ENCODE measurements around the gene TMEM101.
"Not testable (repeated sequence)": the region's sequence is repeated elsewhere in the genome, so short reads cannot be mapped to it uniquely, and the experiment has no call there.

TMEM101 gene

DNA sequence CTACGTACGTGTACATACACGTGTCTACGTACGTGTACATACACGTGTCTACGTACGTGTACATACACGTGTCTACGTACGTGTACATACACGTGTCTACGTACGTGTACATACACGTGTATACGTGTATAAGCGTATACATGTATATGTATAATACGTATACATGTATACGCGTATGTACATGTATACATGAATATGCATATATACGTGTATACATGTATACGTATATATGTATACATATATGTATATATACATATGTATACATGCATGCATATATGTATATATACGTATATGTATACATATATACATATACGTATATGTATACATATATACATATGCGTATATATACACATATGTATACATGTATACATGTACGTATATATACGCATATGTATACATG, 38.9 kb downstream of the TMEM101 start:
- DNase-seq (ENCODE audit: low read depth in 2 of 2, low spot score in 1 of 2), result no peak

DNA sequence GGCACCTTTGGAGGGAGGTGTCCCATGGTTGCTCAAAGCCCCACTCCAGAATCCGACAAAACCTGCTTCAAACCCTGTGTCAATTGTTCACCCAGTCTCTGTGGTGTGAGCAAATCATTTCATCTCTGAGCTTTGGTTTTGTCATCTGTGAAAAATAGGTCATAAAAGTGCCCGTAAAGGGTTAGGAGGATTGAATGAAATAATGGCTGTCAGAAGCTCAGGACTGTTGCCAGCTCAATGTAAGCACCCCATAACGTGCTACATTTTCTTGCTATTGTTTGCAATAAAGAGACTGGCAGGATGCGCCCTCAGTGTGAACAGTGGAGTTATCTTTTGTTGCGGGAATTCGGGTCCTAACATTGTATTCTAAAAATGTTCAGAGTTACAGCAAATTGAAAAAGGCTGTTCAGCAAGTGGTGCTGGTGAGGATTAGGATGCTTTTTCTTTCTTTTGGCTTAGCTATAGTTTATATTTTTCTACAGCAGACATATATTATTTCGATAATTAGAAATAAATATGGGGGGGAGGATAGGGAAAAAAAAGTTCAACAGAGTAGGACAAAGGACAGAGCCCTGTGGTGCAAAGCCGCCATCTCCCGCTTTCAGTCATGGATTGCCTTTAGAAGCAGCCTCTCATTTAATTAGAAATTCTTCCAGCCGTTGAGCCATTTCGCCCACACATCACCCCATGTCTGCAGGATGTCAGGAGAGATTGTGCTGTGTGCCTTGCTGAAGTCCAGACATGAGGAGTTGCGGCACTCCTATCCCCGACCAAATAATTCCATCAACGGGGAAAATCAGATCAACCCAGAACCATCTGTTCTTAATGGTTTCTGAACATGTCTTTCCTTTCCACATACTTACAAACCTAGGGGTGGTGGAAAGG, 40.1 kb downstream of the TMEM101 start:
- no peak for DNase-seq (ENCODE audit: low read depth in 2 of 2, low spot score in 1 of 2)

GRCh38 chr17:43972444-43973212, 42.1 kb downstream of the TMEM101 start:
- DNase-seq (ENCODE audit: low read depth in 2 of 2, low spot score in 1 of 2), result not testable (repeated sequence)

DNA sequence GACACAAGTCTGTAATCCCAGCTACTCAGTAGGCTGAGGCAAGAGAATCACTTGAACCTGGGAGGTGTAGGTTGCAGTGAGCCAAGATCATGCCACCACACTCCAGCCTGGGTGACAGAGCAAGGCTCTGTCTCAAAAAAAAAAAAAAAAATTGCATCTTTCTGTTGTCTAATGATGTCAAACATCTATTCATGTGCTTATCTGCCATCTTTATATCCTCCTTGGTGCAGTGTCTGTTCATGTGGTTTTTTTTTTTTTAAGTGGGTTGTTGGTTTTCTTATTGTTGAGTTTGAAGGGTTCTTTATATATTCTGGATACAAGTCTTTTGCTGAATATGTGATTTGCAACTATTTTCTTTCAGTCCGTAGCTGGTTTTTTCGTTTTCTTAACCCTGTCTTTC, 43.3 kb downstream of the TMEM101 start:
- not testable (repeated sequence) for DNase-seq (ENCODE audit: low read depth in 2 of 2, low spot score in 1 of 2)

- DNase-seq (ENCODE audit: low read depth in 2 of 2, low spot score in 1 of 2), result no peak
Measured at GRCh38 chr17:43970366-43970765, 44.4 kb downstream of the TMEM101 start.

GRCh38 chr17:43967251-43967875, 47.4 kb downstream of the TMEM101 start:
- no peak for DNase-seq (ENCODE audit: low read depth in 2 of 2, low spot score in 1 of 2)

DNA sequence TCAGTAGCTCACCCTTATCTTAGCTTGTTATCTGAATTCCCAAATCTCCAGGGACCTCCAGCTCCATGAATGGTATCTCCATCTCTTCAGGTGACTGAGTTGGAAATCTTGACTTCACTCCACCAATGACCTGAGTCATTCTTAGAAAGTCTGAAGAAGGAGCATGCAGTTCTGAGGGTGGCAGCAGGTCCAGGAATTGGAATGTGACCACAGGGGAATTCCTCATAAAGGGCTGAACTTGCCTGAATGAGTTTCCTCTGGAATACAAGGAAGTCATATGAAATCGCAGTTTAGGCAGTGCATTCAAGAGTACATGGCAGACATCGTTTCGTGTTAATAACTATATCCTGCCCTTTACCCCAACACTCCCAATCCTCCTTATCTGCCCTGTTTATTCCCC, 48.5 kb downstream of the TMEM101 start:
- no peak for DNase-seq (ENCODE audit: low read depth in 2 of 2, low spot score in 1 of 2)

DNA sequence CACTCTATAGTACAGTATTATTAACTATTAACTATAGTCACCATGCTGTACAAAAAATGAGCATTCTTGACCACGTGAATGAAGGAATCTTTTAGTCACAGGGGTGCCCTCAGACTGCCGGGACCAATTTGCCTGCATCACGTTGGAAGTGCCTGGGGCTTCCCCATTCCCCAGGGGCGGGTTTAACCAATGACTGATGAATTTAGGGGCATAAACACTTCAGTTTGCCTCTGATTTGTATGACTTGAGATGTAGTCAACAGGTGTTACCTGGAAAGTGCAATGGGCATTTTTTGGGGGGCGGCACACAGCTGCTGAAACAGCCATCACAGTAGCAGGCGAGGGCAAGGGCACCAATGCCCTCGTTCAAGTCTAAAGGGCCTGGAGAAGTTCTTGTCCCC, 52.3 kb downstream of the TMEM101 start:
- DNase-seq (ENCODE audit: low read depth in 2 of 2, low spot score in 1 of 2), result no peak

DNA sequence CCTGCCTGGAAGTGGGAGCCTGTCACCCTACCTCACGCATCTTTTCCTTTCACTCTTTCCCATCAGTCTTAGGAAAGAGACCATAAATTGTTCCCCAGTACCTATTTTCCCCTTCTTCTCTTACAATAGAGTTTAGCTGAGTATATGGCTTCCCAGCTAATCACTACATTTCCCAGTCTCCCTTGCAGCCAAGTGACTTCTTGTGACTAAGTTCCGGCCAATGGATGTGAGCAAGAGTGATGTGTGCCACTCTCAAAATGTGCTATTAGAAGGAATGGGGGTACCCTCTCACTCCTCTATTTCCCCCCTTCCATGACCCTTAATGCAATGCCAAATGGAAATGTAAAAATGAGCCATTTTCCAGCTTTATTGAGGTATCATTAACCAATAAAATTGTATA, 52.8 kb downstream of the TMEM101 start:
- DNase-seq (ENCODE audit: low read depth in 2 of 2, low spot score in 1 of 2), result no peak

DNA sequence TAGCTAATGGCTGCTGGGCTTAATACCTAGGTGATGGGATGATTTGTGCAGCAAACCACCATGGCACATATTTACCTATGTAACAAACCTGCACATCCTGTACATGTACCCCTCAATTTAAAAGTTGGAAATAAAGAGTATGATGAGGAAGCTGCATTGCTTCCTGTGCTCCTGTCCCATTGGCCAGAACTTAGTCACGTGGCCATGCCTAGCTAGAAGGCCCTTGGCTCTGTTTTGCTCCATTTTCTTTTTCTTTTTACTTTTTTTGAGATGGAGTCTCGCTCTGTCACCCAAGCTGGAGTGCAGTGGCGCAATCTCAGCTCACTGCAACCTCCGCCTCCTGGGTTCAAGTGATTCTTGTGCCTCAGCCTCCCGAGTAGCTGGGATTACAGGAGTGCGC, 53.5 kb downstream of the TMEM101 start:
- DNase-seq (ENCODE audit: low read depth in 2 of 2, low spot score in 1 of 2), result not testable (repeated sequence)
